SK-N-MC (cell line): ENCODE data around the gene SBF2.

Source experiments
- EZH2 ChIP-seq: fragments of 200-600 bp; sonication (generic); IDR thresholded peaks from one replicate; pipeline ENCODE4 v1.6.1; 2017; ENCODE audit warnings: antibody characterized with exemption
- POLR2AphosphoS5 ChIP-seq: IDR thresholded peaks from 2 replicates; pipeline ENCODE4 v1.6.1; 2012; ENCODE audit warnings: mild to moderate bottlenecking, low read depth, low read length, borderline replicate concordance

- no peak for TF ChIP-seq POLR2AphosphoS5
- no peak for TF ChIP-seq EZH2
Observed at GRCh38 chr11:9936754-9937153, 357.3 kb downstream of the SBF2 start.
